GM12878 (cell line): ENCODE data around the gene UNC13B. TPM values are rescaled to one million over a fixed set of nuclear protein-coding genes. Genes with fewer than 3 reads are reported as not detected.
"Not testable (repeated sequence)": the region's sequence is repeated elsewhere in the genome, so short reads cannot be mapped to it uniquely, and the experiment has no call there.

Experiments
- ATAC-seq: fragments of 200-7000 bp; cut with Tn5 transposase; 3 replicates; pipeline ENCODE4 v1.9.1; 2020; ENCODE audit warnings: mild to moderate bottlenecking, moderate library complexity
- BruUV-seq: library from RNA; stranded (reverse); fragments of 400-500 nt; replicated peaks from 2 replicates; lab custom pipeline; 2021; lab: Mats Ljungman, UMichigan
- CTCF ChIA-PET: fragments of 300-600 bp; sonication (Branson Sonifier 250); formaldehyde crosslinking; extraction: SDS; loops from one replicate; lab custom pipeline; 2021; ENCODE audit warnings: inconsistent platforms; lab: Yijun Ruan, JAX
- POLR2A ChIA-PET: fragments of 350-600 bp; formaldehyde crosslinking; extraction: SDS; loops from one replicate; lab custom pipeline; 2021; ENCODE audit warnings: inconsistent platforms; lab: Charles Lee
- RAD21 ChIA-PET: fragments of 300-600 bp; sonication (Branson Sonifier 250); formaldehyde crosslinking; loops from one replicate; lab custom pipeline; 2023; ENCODE audit warnings: antibody characterized with exemption; ENCODE audit not compliant: unreplicated experiment; lab: Charles Lee
- SMC1A ChIA-PET: fragments of 300-600 bp; sonication (Branson Sonifier 250); formaldehyde crosslinking; loops from one replicate; lab custom pipeline; 2023; ENCODE audit not compliant: unreplicated experiment, uncharacterized antibody; lab: Charles Lee
- DNase-seq: peaks from one replicate; pipeline ENCODE4 v3.0.0-alpha.2; 2011; ENCODE audit warnings: low read depth, low spot score
- FAIRE-seq: peaks from 3 replicates; lab custom pipeline; 2011; peaks lifted over from hg19 to GRCh38; lab: Jason Lieb, UNC
- H2AFZ ChIP-seq: 2 replicates; pipeline ENCODE4 v1.6.0; 2011; ENCODE audit warnings: low read depth, low read length, control low read depth; ENCODE audit not compliant: control insufficient read depth
- H3K27ac ChIP-seq: 2 replicates; pipeline ENCODE4 v1.5.1; 2011; ENCODE audit warnings: control low read depth; ENCODE audit not compliant: control insufficient read depth, insufficient read depth
- H3K27me3 ChIP-seq, 2 experiments: replicated peaks in 1 of 2; 2 replicates each; pipeline versions ENCODE4 v1.6.0 to v1.6.1; 2011; ENCODE audit warnings: low read length in 1 of 2; ENCODE audit not compliant: control insufficient read depth in 2 of 2, insufficient read depth in 2 of 2
- H3K36me3 ChIP-seq, 2 experiments: 2 replicates each; pipeline ENCODE4 v1.5.1; 2011; ENCODE audit warnings: low read length in 1 of 2; ENCODE audit not compliant: control insufficient read depth in 2 of 2, insufficient read depth in 2 of 2
- H3K4me1 ChIP-seq: 2 replicates; pipeline ENCODE4 v1.6.1; 2011; ENCODE audit warnings: mild to moderate bottlenecking, low read length, moderate library complexity, mixed read lengths; ENCODE audit not compliant: control insufficient read depth, insufficient read depth
- H3K4me2 ChIP-seq: 2 replicates; pipeline ENCODE4 v1.6.0; 2011; ENCODE audit warnings: control low read depth; ENCODE audit not compliant: control insufficient read depth, insufficient read depth
- H3K4me3 ChIP-seq: fragments of 200-600 bp; sonication (generic); 2 replicates; pipeline ENCODE4 v1.5.1; 2016
- H3K79me2 ChIP-seq: 2 replicates; pipeline ENCODE4 v1.6.0; 2011; ENCODE audit warnings: low read length; ENCODE audit not compliant: control insufficient read depth, insufficient read depth
- H3K9ac ChIP-seq: 2 replicates; pipeline ENCODE4 v1.8.0; 2011; ENCODE audit warnings: low read length, control low read depth, mixed read lengths; ENCODE audit not compliant: control insufficient read depth, insufficient read depth
- H3K9me3 ChIP-seq: replicated peaks from 3 replicates; pipeline ENCODE4 v1.5.1; 2011; ENCODE audit warnings: mild to moderate bottlenecking, low read length; ENCODE audit not compliant: control insufficient read depth, insufficient read depth
- H4K20me1 ChIP-seq: 2 replicates; pipeline ENCODE4 v1.6.0; 2011; ENCODE audit not compliant: control insufficient read depth, insufficient read depth
- EP300 ChIP-seq, 2 experiments: fragments of 150-350 bp in 1 of 2; IDR thresholded peaks; 2 replicates each; pipeline ENCODE4 v1.6.1; 2011 to 2012; ENCODE audit warnings: low read depth in 2 of 2, low read length in 2 of 2, borderline replicate concordance in 1 of 2, improper control_type of control experiment in 1 of 2, inconsistent platforms in 1 of 2; ENCODE audit not compliant: control insufficient read depth in 1 of 2
- JUND ChIP-seq: IDR thresholded peaks from 2 replicates; pipeline ENCODE4 v1.6.1; 2012; ENCODE audit warnings: low read depth, mild to moderate bottlenecking, low read length, improper control_type of control experiment, moderate library complexity
- MTA2 ChIP-seq: fragments of 450-650 bp; IDR thresholded peaks from 2 replicates; pipeline ENCODE4 v1.6.1; 2016; ENCODE audit warnings: low read depth, mild to moderate bottlenecking, moderate library complexity
- SREBF2 ChIP-seq: IDR thresholded peaks from 2 replicates; pipeline ENCODE4 v1.6.1; 2012; ENCODE audit warnings: mild to moderate bottlenecking, low read length
- WGBS: methylation state at CpG from one replicate; pipeline ENCODE4 v1.1.6; 2016; ENCODE audit warnings: low lambda C conversion rate; ENCODE audit not compliant: insufficient replicate concordance, insufficient coverage; ENCODE audit errors: missing lambda C conversion rate; 5-methylcytosine and 5-hydroxymethylcytosine counted together
- in situ Hi-C: fragments of 300-500 bp; cut with MboI; formaldehyde crosslinking; loops from 9 replicates; pipeline ENCODE4 v1.14.3; 2018; ENCODE audit warnings: mixed read lengths
- intact Hi-C: fragments of 100-400 bp; cut with micrococcal nuclease; formaldehyde crosslinking; loops from one replicate; pipeline ENCODE4 v1.14.2; 2022; ENCODE audit not compliant: unreplicated experiment
- polyA plus RNA-seq, 11 experiments: library from polyadenylated mRNA; depleted of rRNA in 4 of 11; unstranded in 6 of 11; stranded (reverse) in 5 of 11; fragments of >200 nt; fragmentation: Nextera tagmentation in 4 of 11; fragmentation: Illumina TruSeq in 1 of 11; extraction: Ambion mirVana in 4 of 11; extraction: Trizol in 1 of 11; gene quantifications; 1 replicate in 1 of 11; 2 replicates in 10 of 11; pipeline versions ENCODE4 v1.2.1 to v1.2.3, GENCODE V29; 2011 to 2016; ENCODE audit warnings: inconsistent platforms in 2 of 11, missing spikeins in 2 of 11, low read depth in 1 of 11
- total RNA-seq, 4 experiments: library from RNA; depleted of rRNA in 3 of 4; stranded (reverse); fragments of >200 nt in 3 of 4; fragmentation: Illumina TruSeq in 1 of 4; extraction: Trizol in 1 of 4; gene quantifications; 2 replicates each; pipeline versions ENCODE4 v1.2.1 to v1.2.3, GENCODE V29; 2013 to 2021

Gene UNC13B
- total and polyA plus RNA-seq, 10 of the 15 experiments (the other 5 are each of a cell fraction or from before 2014, with no cell fraction given), result under 0.01 to 0.42 (median 0.06) TPM; not detected in 4

DNA sequence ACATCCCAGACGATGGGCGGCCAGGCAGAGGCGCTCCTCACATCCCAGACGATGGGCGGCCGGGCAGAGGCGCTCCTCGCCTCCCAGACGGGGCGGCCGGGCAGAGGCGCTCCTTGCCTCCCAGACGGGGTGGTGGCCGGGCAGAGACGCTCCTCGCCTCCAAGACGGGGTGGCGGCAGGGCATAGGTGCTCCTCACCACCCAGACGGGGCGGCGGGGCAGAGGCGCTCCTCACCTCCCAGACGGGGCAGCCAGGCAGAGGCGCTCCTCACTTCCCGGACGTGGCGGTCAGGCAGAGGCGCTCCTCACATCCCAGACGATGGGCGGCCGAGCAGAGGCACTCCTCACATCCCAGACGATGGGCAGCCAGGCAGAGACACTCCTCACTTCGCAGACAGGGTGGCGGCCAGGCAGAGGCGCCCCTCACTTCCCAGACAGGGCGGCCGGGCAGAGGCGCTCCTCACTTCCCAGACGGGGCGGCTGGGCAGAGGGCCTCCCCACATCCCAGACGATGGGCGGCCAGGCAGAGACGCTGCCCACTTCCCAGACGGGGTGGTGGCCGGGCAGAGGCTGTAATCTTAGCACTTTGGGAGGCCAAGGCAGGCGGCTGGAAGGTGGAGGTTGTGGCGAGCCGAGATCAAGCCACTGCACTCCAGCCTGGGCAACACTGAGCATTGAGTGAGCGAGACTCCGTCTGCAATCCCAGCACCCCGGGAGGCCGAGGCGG, 22.1 kb downstream of the UNC13B start:
- DNase-seq, CTCF ChIA-PET, H3K4me2 ChIP-seq, H4K20me1 ChIP-seq, BruUV-seq, RAD21 ChIA-PET, intact Hi-C loops, H3K27ac ChIP-seq, H3K9ac ChIP-seq, ATAC-seq, in situ Hi-C loops, H2AFZ ChIP-seq, H3K4me1 ChIP-seq, H3K9me3 ChIP-seq, FAIRE-seq, H3K4me3 ChIP-seq, POLR2A ChIA-PET, H3K36me3 ChIP-seq, H3K79me2 ChIP-seq, SMC1A ChIA-PET, H3K27me3 ChIP-seq: not testable (repeated sequence)
- 82% methylated on average over 50 of the region's 53 CpGs for WGBS

DNA sequence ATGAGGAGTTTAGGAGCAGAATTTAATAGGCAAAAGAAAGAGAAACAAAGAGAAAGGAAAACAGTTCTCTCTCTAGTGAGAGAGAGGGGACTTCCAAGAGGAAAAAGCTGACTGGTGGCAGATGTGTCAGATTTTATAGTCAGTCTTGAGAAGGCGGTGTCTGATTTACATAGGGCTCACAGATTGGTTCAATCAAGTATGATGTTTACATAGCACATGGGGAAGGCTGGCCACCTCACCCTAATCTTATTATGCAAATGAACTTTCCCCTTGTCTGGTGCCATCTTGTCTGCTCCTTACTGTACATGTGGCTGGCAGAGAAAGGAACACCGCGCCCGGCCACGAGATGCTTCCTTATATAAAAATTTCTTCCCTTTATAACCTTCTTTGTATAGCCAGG, 24.7 kb downstream of the UNC13B start:
- ChIA-PET SMC1A (no interaction called here), CTCF (no interaction called here), RAD21 (no interaction called here), POLR2A (no interaction called here)
- H3K4me1 ChIP-seq, result no peaks in the 10 kb centered on the region
- H2AFZ ChIP-seq, result no peak overlapping the region
- ATAC-seq, result no peak
- H3K27me3 ChIP-seq, result no peaks in the 10 kb centered on the region; a peak in 1 of 4 replicates
- no peak for FAIRE-seq
- no peak for DNase-seq
- H3K36me3 ChIP-seq, result no peaks in the 10 kb centered on the region
- H3K79me2 ChIP-seq, result no peaks in the 10 kb centered on the region
- H4K20me1 ChIP-seq, result no peaks in the 10 kb centered on the region
- H3K4me2 ChIP-seq, result no peak overlapping the region
- intact Hi-C loops, result no loop called here
- H3K9ac ChIP-seq, result no peak overlapping the region
- H3K4me3 ChIP-seq, result no peak overlapping the region
- BruUV-seq, result no TSS peak
- no peak overlapping the region for H3K27ac ChIP-seq
- H3K9me3 ChIP-seq, result no peaks in the 10 kb centered on the region; the same call in 2 of the 3 replicates
- WGBS, result 84% methylated on average over 5 of the region's 5 CpGs
- TF ChIP-seq JUND (no peak), EP300 (IDR thresholded peaks at IDR 0.05; ENCODE audit: borderline replicate concordance in 1 of 2, control insufficient read depth in 1 of 2, low read depth in 2 of 2, low read length in 2 of 2) (no peak), SREBF2 (no peak), MTA2 (no peak)
- in situ Hi-C loops, result no loop called here
